Measurements from ENCODE around the gene UBXN6. TPM values are rescaled to one million over a fixed set of nuclear protein-coding genes. Genes with fewer than 3 reads are reported as not detected.

Gene UBXN6
- total RNA-seq, 2 experiments from 2014 or later, result 52.3 to 52.9 TPM

DNA sequence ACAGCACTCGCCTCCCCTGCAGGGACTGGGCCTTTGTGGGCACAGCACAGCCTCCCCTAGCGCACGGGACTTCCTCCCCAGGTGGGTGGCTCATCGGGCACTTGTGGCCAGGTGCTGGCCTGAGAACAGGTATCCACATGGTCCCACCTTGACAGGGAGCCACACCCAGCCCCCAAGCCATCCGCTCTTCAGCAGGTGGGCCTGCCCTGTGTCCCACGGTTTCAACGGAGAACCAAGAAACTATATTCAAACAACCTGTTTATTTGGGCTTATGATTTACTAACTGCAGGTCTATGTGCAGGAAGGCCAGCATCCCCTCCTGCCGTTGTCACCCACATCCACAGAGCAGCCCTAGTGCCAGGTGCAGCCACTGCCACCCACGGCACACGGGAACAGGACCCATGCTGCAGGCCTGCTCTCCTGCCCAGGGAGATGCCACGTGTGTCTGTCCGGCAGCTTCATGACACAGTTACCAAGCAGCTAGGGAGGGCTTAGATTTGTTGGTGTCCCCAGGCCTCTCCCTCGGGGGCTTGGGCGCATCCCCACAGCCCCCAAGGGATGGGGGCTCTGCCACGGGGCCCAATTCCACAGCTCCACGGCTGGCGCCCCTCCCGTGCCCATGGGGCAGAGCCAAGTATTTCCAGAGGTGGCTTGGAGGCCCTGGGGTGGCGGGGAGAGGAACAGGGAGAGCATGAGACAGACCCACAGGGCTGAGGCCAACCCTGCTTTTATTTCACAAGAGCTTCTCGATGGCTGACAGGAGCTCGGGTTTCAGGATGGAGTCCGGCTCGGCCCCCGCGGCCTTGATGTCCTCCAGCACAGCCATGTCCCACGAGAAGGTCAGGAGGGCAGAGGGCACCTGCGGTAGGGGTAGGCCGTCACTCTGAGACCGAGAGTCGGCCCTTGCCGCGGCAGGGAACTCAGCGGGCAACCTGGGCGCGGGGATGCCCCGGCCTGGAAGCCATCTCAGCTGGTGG, 12.5 kb downstream of the UBXN6 start:
- POLR2A ChIA-PET, result no interaction called here

DNA sequence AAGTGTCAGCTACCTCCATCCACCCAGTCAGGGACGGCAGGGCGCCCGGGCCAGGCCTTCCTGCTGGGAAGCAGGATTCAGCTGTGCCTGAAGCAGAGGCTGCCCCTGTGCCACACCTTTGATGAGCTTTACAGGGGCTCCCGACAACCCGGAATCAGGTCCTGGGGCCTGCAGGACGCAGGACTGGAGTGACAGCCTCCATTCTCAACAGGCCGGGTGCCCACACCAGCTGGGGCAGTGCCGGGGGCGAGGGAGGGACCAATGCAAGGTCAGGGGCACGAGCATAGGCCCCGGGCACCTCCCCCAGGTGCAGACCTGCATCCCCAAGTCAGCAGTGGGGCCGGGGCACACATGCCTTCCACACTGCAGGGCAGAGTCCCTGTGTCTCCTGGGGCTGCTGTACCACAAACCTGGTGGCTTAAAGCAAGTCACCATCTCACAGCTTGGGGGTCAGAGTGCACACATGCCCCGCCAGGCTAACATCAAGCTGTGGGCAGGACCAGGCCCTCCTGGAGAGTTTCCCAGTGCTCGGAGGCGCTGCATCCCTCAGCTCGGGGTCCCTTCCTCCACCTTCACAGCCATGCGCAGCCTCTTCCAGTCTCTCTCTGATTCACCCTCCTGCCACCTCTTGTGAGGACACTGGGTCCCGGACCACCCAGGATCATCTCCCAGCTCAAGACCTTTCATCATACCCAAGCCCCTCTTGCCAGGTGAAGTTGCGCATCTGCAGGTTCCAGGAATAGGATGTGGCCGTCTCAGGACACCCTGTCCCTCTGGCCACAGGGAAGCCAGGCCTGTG, 13.4 kb downstream of the UBXN6 start:
- ChIA-PET POLR2A (interaction anchor here (0.5 kb wide), 1 partner anchor 14 kb away, joined by 3 read pairs; no protein-coding TSS in a partner anchor), CTCF (interaction anchor here (0.6 kb wide), 1 partner anchor 8 kb away, joined by 3 read pairs; no protein-coding TSS in a partner anchor)

More for the DNA sequence above, 12.5 kb downstream of the UBXN6 start:
- CTCF ChIA-PET, result no interaction called here

DNA sequence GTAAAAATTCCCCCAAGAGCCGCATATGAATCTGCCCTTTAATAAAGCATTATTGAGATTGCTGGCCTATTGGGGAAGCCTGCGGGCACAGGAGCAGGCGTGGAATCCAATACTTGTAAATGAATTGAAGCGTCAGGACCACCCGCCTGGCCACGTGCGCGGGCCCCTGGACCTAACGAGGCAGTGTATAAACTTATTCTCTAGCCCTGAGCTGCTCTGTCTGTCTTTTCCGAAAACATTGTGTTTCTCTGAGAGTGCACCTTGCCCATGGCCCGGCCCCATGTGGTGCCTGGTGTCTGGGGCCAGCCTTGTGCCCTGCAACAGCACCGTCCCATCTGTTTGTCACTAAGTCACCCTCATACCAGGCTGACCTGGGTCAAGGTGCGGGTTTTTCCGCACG, 14.4 kb downstream of the UBXN6 start:
- POLR2A ChIA-PET, result no interaction called here
- CTCF ChIA-PET, result interaction anchor here (1.2 kb wide), 1 partner anchor 42 kb away, joined by 3 read pairs; no protein-coding TSS in a partner anchor

DNA sequence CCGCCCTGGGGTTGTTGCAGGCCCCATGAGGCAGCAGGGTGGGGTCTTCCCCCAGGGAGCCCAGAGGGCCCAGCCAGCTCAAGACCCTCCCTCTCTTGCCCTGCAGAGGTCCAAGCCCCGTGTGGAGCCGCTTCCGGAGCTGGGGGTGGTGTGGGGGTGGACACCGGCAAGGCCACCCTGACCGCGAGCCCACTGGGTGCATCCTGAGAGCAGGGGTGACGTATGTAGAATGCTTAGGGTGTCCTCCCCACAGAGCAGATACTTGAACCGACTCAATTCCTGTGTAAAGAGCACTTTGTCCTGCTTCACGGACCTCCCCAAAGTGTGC, 14.8 kb downstream of the UBXN6 start:
- ChIA-PET POLR2A (no interaction called here), CTCF (interaction anchor here (1.2 kb wide), 1 partner anchor 42 kb away, joined by 3 read pairs; no protein-coding TSS in a partner anchor)

DNA sequence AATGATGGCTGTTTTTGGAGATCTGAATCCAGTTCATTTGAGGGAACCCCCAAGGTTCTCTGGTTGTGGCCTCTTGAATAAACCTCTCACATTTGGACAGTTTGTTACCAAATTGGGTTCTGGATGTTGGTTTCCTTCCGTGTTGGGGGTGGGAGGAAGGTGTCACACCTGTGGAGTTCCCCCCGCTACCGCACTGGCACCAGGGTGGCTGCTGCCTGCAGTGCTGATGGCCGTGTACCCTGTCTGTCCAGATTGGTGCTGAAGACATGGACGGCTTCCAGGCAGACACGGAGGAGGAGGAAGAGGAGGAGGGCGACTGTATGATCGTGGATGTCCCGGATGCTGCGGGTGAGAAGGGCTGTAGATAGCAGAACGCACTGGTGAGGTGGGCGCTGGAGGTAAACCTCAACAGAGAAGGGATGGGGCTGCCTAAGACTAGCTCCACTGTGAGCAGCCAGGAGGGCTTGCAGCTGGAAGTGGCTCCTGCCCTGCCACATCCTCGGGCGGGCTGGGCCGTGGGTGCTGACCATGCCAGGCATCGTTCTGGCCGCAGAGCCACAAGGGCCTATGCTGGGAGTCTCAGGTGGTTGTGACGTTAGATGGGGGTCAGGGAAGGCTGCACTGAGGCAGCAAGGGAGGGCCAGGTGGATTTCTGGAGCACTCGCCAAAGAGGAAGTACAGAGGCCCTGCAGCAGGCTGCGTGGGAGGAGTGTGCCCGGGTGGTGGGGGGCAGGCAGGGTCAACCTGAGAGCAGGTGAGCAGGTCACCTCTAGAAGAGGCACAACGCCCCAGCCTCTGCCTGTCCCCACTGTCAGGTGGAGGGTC, 15.4 kb downstream of the UBXN6 start:
- CTCF ChIA-PET, result interaction anchor here (1.2 kb wide), 1 partner anchor 41 kb away, joined by 3 read pairs; no protein-coding TSS in a partner anchor
- POLR2A ChIA-PET, result no interaction called here

DNA sequence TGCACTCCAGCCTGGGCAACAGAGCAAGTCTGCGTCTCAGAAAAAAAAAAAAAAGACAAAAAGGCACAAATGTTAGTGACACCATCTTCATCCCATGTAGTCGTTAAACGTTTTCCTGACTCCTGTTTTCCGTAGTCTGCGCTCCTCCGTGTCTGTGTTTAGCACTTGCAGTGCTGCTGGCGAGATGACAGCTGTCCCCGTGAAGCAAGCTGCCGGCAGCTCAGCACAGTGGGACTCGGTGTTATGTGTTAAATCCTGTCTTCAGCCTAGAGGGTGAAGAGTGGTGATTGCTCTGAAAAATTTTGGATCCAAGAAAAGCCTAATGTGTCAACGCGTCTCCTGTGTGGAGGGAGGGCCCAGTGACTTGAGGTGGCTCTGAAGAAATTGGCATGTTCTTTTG, 18.4 kb downstream of the UBXN6 start:
- POLR2A ChIA-PET, result no interaction called here
- CTCF ChIA-PET, result no interaction called here

DNA sequence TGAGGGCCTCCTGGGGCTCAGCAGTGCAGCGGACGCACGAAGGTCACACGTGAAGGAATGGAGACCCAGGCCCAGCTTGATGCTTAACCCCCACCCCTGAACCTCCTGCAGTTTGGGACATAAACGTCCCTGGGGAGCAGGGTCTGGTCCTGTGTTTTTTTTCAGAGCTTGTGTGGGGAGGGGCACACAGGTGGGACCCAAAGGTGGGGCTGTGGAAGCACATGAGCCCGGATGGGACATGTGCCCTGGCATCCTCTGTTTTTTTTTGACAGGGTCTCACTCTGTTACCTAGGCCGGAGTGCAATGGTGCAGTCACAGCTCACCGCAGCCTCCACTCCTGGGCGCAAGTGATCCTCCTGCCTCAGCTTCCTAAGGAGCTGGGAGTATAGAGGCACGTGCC, 20.5 kb downstream of the UBXN6 start:
- ChIA-PET POLR2A (no interaction called here), CTCF (no interaction called here)

DNA sequence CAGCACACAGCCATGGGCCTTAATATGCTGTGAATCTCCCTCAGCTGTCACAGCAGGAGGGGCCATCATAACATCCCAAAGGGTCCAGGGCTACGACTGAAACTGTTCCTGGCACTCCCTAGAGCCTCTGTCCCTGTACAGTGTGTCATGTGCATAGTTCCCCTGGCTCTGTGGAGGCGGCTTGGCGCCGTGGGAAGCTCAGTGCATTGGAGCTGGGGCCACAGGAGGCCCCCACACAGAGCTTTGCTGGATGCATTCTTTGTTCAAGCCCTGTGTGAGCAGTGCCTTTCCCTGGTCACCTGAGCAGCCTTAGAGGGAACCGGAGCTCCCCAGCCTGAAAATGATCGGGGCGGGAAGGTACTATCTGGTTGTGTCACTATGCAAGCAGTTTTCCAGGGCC, 21.4 kb downstream of the UBXN6 start:
- POLR2A ChIA-PET, result no interaction called here
- CTCF ChIA-PET, result no interaction called here

DNA sequence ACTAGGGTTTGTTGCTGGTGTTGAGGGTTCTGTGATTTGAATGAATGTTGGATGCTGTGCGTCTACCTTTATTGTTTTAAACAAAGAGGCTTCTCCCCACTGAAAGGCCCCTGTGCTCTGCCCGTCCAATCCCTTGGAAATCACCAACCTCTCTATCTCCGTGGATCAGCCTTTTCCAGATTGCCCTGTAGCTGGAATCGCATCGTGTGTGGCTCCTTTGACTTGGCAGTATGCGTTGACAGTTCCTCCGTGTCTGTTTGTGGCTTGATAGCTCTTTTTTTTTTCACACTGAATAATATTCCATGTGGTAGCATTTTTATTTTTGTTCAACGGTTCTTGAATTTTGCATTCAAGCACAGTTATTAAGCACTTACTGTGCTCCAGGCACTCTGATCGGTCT, 23.2 kb downstream of the UBXN6 start:
- CTCF ChIA-PET, result no interaction called here
- POLR2A ChIA-PET, result no interaction called here

DNA sequence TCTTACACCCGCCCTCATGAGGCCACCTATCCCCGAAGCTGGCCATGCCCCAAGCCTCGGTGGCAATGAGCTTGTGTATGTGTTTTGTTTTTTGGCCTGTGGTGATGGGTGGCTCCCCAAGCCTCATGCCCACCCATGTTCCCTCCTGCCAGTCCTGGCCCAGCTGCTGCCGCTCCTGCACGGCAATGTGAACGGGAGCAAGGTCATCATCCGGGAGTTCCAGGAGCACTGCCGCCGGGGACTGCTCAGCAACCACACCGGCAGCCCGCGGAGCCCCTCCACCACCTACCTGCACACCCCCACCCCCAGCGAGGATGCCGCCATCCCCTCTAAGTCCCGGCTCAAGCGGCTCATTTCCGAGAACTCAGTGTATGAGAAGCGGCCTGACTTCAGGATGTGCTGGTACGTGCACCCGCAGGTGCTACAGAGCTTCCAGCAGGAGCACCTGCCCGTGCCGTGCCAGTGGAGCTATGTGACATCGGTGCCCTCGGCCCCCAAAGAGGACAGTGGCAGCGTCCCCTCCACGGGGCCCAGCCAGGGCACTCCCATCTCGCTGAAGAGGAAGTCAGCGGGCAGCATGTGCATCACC, 24.6 kb downstream of the UBXN6 start:
- ChIA-PET CTCF (no interaction called here), POLR2A (no interaction called here)

DNA sequence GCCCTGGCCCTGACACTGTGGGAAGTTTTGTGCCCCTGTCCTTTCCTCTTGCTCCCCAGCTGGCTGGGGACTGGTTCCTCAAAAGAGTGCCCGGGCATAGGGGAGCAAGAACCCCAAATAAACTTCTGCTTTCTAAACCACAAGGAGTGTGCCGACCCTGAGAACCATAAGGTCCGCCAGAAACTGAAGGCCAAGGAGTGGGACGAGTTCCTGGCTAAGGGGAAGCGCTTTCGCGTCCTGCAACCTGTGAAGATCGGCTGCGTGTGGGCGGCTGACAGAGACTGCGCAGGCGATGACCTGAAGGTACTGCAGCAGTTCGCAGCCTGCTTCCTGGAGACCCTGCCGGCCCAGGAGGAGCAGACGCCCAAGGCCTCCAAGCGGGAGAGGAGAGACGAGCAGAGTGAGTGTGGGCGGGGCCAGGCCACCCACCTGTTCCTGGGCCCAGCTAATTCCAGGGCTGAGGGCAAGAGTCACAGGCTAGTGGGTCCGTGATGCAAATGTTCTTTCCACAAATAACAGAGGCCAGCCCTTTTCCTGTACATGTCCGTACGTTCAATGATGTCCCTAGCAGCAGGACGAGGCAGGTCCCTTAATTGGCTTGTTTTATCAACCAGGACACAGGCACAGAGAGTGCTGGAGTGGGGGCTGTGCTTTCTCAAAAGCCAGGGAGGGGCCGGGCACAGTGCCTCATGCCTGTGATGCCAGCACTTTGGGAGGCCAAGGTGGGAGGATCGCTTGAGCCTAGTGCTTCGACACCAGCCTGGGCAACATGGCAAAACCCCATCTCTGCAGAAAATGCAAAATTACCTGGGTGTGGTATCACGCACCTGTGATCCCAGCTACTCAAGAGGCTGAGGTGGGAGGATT, 25.6 kb downstream of the UBXN6 start:
- POLR2A ChIA-PET, result no interaction called here

DNA sequence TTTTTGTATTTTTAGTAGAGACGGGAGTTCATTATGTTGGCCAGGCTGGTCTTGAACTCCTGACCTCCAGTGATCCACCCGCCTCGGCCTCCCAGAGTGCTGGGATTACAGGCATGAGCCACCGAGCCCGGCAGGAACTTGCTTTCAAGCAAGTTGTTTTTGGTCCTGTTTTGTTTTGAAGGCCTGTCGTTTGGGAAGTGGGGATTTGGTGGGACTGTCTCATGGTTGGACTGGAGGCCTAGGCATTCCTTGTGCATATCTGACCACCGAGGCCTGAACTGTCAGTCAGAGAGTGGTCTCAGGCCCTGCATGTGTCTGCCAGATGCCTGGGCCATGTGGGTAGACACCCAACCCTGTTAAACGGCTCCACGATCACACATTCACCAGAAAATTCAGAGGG, 26.3 kb downstream of the UBXN6 start:
- POLR2A ChIA-PET, result no interaction called here

More for the DNA sequence above, 25.6 kb downstream of the UBXN6 start:
- CTCF ChIA-PET, result no interaction called here

DNA sequence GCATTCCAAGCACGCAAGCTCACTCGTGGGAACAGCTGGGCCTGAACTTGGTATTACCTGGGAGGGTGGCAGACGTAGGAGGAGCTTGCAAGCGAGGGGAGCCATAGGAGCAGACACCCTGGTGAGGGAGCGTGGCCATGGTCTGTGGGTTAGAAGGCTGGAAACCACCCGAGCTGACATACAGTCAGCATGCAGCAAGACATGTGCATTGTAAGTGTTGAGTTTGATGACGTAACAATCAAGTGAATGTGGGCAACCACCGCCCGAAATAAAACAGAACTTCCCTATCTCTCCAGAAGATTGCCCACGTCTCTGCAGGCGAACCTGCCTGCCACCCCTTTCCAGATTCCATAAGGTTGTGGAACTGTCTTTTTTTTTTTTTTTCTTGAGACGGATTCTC, 26.8 kb downstream of the UBXN6 start:
- POLR2A ChIA-PET, result no interaction called here
- CTCF ChIA-PET, result interaction anchor here (0.7 kb wide), 1 partner anchor 158 kb away, joined by 3 read pairs; no protein-coding TSS in a partner anchor

More for the DNA sequence above, 26.3 kb downstream of the UBXN6 start:
- CTCF ChIA-PET, result no interaction called here

DNA sequence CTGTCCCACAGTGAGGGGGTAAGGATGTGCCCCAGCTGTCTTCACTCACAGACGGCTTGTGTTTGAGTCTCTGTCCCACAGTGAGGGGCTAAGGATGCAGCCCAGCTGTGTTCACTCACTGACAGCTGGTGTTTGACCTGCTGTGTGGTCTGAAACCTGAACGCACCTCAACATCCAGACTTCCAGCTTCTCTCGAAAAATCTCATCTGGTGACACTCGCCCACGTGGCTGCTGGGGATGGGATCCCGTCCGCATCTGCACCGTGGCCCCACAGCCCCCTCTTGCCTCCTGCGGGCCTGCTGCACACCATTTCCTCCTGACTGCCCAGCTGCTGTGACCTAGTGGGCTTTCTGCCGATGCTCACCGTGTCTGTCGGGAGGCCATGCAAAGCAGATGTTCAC, 27.8 kb downstream of the UBXN6 start:
- POLR2A ChIA-PET, result interaction anchor here (0.6 kb wide), 1 partner anchor 14 kb away, joined by 3 read pairs; no protein-coding TSS in a partner anchor
- CTCF ChIA-PET, result no interaction called here

DNA sequence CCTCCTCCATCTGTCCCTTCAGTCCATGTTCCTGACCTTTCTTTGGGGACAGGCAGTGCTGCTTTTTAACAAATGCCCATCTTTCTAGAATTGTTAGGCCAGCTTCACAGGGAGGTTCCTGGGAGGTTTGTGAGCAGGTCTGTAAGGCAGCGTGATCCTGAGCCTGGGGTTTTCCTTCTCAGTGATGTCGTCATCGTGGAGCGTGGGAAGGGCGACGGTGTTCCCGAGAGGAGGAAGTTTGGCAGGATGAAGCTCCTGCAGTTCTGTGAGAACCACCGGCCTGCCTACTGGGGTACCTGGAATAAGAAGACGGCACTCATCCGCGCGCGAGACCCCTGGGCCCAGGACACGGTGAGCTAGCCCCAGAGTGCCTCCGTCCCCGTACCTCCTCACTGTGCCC, 28.3 kb downstream of the UBXN6 start:
- ChIA-PET CTCF (no interaction called here), POLR2A (no interaction called here)

DNA sequence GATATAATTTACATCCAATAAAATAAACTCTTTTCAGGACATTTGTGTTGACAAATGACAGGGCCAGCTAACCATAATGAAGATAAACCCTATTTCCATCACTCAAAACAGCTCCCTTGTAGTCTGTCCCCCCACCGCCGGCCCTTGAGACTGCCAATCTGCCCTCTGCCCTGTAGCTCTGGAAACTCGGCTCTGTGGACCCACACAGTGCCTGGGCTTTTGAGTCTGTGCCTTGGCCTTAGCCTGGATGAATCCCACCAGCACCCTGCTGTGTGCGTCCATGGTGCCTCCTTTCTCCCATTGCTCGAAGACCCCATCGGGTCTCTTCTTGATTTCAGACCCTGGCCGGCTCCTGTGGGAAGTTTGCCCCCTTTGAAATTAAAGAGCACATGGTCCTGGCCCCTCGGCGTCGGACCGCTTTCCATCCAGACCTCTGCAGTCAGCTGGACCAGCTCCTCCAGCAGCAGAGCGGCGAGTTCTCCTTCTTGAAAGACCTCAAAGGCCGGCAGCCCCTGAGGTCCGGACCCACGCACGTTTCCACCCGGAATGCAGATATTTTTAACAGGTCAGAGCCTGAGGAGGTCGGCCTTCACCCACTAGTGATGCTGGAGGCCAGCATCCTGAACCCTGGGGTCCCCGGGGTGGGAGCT, 29.1 kb downstream of the UBXN6 start:
- ChIA-PET POLR2A (no interaction called here), CTCF (no interaction called here)

DNA sequence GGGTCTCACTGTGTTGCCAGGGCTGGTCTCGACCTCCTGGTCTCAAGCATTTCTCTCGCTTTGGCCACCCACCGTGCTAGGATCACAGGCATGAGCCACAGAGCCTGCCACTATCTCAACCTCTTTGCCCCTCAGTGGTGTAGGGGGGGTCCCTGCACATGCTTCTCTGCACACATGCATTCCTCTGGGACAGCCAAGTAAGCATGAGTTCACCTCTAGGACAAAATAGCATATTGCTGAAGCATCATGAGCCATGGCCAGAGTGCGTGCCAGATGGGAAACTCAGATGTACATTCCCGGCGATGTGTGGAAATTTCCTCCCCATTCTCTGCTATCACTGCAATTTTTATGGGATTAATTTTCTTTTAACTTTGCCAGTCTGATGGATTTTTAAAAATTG, 32.1 kb downstream of the UBXN6 start:
- CTCF ChIA-PET, result no interaction called here
- POLR2A ChIA-PET, result no interaction called here
